Activated CD4-positive, alpha-beta T cell treated with anti-CD3 and anti-CD28 coated beads for 36 hours (primary cell): Measurements from ENCODE around the gene PLGRKT. TPM values are rescaled to one million over a fixed set of nuclear protein-coding genes. Genes with fewer than 3 reads are reported as not detected.
"Not testable (repeated sequence)": the region's sequence is repeated elsewhere in the genome, so short reads cannot be mapped to it uniquely, and the experiment has no call there.

Source experiments
- ATAC-seq: fragments of 200-7000 bp; cut with Tn5 transposase; one replicate; pipeline ENCODE4 v1.10.0; 2021; ENCODE audit warnings: mild to moderate bottlenecking, moderate library complexity
- CTCF ChIA-PET: fragments of 350-600 bp; sonication (Branson Sonifier 250); formaldehyde crosslinking; loops from one replicate; lab custom pipeline; 2021; ENCODE audit warnings: antibody characterized with exemption; lab: Charles Lee
- POLR2A ChIA-PET: fragments of 350-600 bp; sonication (Branson Sonifier 250); formaldehyde crosslinking; loops from one replicate; lab custom pipeline; 2021; ENCODE audit warnings: antibody characterized with exemption, inconsistent platforms; lab: Charles Lee
- DNase-seq: peaks from one replicate; pipeline ENCODE4 v3.0.0-alpha.2; 2020
- H3K27ac Mint-ChIP-seq: one replicate; pipeline ENCODE4 v1.8.0; 2021; ENCODE audit warnings: mixed read lengths
- H3K27me3 Mint-ChIP-seq: one replicate; pipeline ENCODE4 v1.8.0; 2021; ENCODE audit warnings: mixed read lengths
- H3K36me3 Mint-ChIP-seq: one replicate; pipeline ENCODE4 v1.8.0; 2021; ENCODE audit warnings: low read depth, mixed read lengths
- H3K4me1 Mint-ChIP-seq: one replicate; pipeline ENCODE4 v1.8.0; 2021; ENCODE audit warnings: mixed read lengths
- H3K4me3 Mint-ChIP-seq: one replicate; pipeline ENCODE4 v1.8.0; 2021; ENCODE audit warnings: mild to moderate bottlenecking, moderate library complexity, mixed read lengths
- H3K9me3 Mint-ChIP-seq: one replicate; pipeline ENCODE4 v1.8.0; 2021; ENCODE audit warnings: low read depth, mixed read lengths
- intact Hi-C, 2 experiments: fragments of 100-400 bp; cut with DNase I in 1 of 2; cut with micrococcal nuclease in 1 of 2; formaldehyde crosslinking; loops; one replicate each; pipeline versions ENCODE4 v1.14.2 to v1.15.1; 2022 to 2024; cut with DNase I, micrococcal nuclease
- total RNA-seq, 2 experiments: library from RNA; stranded (reverse); gene quantifications; one replicate each; pipeline ENCODE4 v1.2.3, GENCODE V29; 2021

PLGRKT gene
- total RNA-seq, 2 experiments from 2014 or later = 44.0 to 47.9 TPM

DNA sequence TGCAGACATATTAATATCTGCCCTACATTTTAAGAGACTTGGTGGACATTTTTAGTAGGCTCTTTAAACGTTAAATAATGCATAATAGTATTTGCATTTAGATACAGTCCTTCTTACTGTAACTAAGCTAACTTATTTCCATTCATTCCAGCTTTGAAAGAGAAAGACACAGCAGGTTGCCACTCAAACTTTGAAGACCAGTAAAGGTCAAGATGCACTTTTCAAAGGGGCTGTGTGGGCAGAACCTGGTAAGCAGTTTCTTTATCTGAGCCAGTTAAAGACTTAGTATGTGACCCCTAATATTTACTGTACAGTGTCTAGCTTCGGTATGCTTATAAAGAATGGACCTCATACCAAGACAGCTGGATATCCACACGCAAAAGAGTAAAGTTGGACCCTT lies 20.8 kb downstream of the PLGRKT start:
- no peak overlapping the region for H3K4me3 Mint-ChIP-seq
- no peaks in the 10 kb centered on the region for H3K27me3 Mint-ChIP-seq
- H3K4me1 Mint-ChIP-seq = peaks cover 8% of the 10 kb centered on the region
- CTCF ChIA-PET = interaction anchor here (0.6 to 1.8 kb wide), 3 partner anchors 231 to 657 kb away, joined by 3 to 5 read pairs (median 4); no protein-coding TSS in a partner anchor
- DNase-seq = no peak
- H3K9me3 Mint-ChIP-seq = peaks cover 3% of the 10 kb centered on the region
- no peak overlapping the region for H3K27ac Mint-ChIP-seq
- POLR2A ChIA-PET = no interaction called here
- intact Hi-C loops = no loop called here
- peaks cover 30% of the 10 kb centered on the region for H3K36me3 Mint-ChIP-seq
- no peak for ATAC-seq

GRCh38 chr9:5408596-5408995 lies 29.1 kb downstream of the PLGRKT start:
- H3K4me1 Mint-ChIP-seq = peaks cover 9% of the 10 kb centered on the region
- ChIA-PET CTCF (no interaction called here), POLR2A (no interaction called here)
- no peaks in the 10 kb centered on the region for H3K27me3 Mint-ChIP-seq
- peaks cover 26% of the 10 kb centered on the region for H3K9me3 Mint-ChIP-seq
- intact Hi-C loops = no loop called here
- no peak overlapping the region for H3K4me3 Mint-ChIP-seq
- ATAC-seq (no peak), DNase-seq (no peak)
- H3K27ac Mint-ChIP-seq = no peak overlapping the region
- peaks cover 51% of the 10 kb centered on the region for H3K36me3 Mint-ChIP-seq

DNA sequence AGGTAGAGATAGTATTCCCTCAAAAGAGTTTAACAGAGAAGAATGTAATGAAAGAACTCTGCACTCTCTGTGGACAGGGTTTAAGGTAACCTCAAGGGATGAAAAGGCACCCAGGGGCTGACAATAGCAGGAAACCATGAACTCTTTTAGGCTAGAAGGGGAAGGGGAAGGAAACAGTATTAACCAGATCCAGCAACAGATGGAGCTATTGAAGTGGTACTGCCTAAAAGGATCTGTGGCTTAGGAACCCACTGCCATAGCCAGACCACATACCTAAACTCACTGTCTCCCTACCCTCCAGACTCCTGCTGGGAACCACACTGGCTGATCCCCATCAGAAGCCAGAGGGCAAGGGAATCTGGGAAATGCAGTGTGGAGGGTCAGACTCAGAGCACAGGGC lies 35.5 kb downstream of the PLGRKT start:
- H3K27me3 Mint-ChIP-seq = no peaks in the 10 kb centered on the region
- ChIA-PET POLR2A (no interaction called here), CTCF (no interaction called here)
- peaks cover 20% of the 10 kb centered on the region for H3K36me3 Mint-ChIP-seq
- intact Hi-C loops = no loop called here
- DNase-seq (no peak), ATAC-seq (no peak)
- no peak overlapping the region for H3K27ac Mint-ChIP-seq
- H3K4me1 Mint-ChIP-seq = peaks cover 19% of the 10 kb centered on the region
- H3K4me3 Mint-ChIP-seq = no peak overlapping the region
- peaks cover 14% of the 10 kb centered on the region for H3K9me3 Mint-ChIP-seq

GRCh38 chr9:5397547-5397946 lies 40.2 kb downstream of the PLGRKT start:
- POLR2A ChIA-PET = not testable (repeated sequence)

GRCh38 chr9:5395428-5395827 lies 42.3 kb downstream of the PLGRKT start:
- ChIA-PET POLR2A (no interaction called here), CTCF (interaction anchor here (0.7 to 0.9 kb wide), 2 partner anchors 12 to 442 kb away, joined by 3 read pairs; no protein-coding TSS in a partner anchor)
- Mint-ChIP-seq H3K9me3 (no peaks in the 10 kb centered on the region), H3K27ac (no peak overlapping the region), H3K4me1 (peaks cover 8% of the 10 kb centered on the region), H3K36me3 (no peaks in the 10 kb centered on the region), H3K4me3 (no peak overlapping the region), H3K27me3 (no peaks in the 10 kb centered on the region)
- intact Hi-C loops = no loop called here
- DNase-seq = no peak
- ATAC-seq = no peak

More at GRCh38 chr9:5397547-5397946, 40.2 kb downstream of the PLGRKT start:
- H3K27me3 Mint-ChIP-seq, H3K4me3 Mint-ChIP-seq, H3K36me3 Mint-ChIP-seq, ATAC-seq, H3K9me3 Mint-ChIP-seq, H3K27ac Mint-ChIP-seq, intact Hi-C loops, DNase-seq: not testable (repeated sequence)
- H3K4me1 Mint-ChIP-seq = peaks cover 14% of the 10 kb centered on the region
- CTCF ChIA-PET = interaction anchor here (1.0 to 1.3 kb wide), 2 partner anchors 8 to 635 kb away, joined by 3 read pairs; no protein-coding TSS in a partner anchor

DNA sequence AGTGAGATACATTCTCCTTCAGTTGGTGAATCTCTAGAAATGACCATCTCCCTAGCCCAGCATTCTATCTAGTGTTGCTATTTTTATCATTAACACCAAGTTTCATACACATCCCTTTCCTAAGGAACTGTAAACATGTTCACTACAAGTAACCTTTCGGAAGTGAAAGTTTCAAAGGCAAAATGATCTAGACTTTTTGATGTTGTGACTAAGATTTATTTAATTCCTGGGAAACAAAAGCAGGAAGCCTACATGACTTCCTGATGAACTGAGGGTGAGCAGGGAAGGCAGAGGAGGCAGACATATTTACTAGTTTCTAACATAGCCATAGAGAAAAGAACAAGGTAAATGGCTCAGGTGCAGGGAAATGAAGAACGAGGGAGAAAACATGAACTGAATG lies 43.7 kb downstream of the PLGRKT start:
- H3K4me3 Mint-ChIP-seq, CTCF ChIA-PET: not testable (repeated sequence)
- H3K4me1 Mint-ChIP-seq = peaks cover 18% of the 10 kb centered on the region

GRCh38 chr9:5393497-5393896 lies 44.2 kb downstream of the PLGRKT start:
- ChIA-PET CTCF (no interaction called here), POLR2A (no interaction called here)
- intact Hi-C loops = no loop called here
- Mint-ChIP-seq H3K27ac (no peak overlapping the region), H3K4me1 (peaks cover 23% of the 10 kb centered on the region), H3K36me3 (no peaks in the 10 kb centered on the region), H3K9me3 (no peaks in the 10 kb centered on the region), H3K4me3 (no peak overlapping the region), H3K27me3 (no peaks in the 10 kb centered on the region)
- DNase-seq (no peak), ATAC-seq (no peak)

More for the DNA sequence above, 43.7 kb downstream of the PLGRKT start:
- DNase-seq, H3K36me3 Mint-ChIP-seq, H3K27me3 Mint-ChIP-seq, H3K9me3 Mint-ChIP-seq, ATAC-seq, POLR2A ChIA-PET, intact Hi-C loops, H3K27ac Mint-ChIP-seq: not testable (repeated sequence)

- Mint-ChIP-seq H3K36me3 (no peaks in the 10 kb centered on the region), H3K27ac (no peak overlapping the region), H3K4me3 (no peak overlapping the region), H3K4me1 (peaks cover 23% of the 10 kb centered on the region), H3K9me3 (no peaks in the 10 kb centered on the region), H3K27me3 (no peaks in the 10 kb centered on the region)
- CTCF ChIA-PET = interaction anchor here (0.6 kb wide), 2 partner anchors 56 to 167 kb away, joined by 3 read pairs; no protein-coding TSS in a partner anchor
- POLR2A ChIA-PET = no interaction called here
- ATAC-seq = no peak
- no peak for DNase-seq
- intact Hi-C loops = no loop called here
These were observed 45.4 kb downstream of the PLGRKT start for GRCh38 chr9:5392285-5392684.

DNA sequence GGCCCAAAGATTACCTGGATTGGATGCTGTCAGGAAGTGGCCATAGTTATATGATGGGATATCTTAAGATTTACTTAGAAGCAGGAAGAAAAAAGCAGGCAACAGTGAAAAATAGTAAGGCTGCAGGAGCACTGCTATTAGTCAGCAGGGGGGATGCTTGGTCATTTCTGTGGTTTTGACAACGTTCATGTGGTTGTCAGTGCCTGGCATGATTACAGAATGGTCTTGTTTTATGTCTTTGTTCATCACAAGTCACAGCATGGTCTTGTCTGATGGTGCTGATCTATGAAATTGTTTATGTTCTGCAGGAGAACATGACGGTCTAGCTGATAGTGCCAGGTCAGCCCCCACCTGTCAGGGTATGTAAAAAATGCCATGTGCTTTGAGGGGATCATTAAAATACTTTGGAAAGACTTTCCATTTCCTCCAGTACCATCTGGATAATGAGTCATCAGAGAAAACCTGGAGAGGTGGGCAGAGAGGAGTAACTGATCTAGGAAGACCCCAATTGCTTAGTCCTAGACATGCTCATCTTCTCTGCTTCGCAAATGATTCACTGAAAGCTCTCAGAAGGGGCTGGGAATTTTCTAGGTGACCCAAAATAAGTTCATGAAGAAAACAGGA lies 48.5 kb downstream of the PLGRKT start:
- ChIA-PET CTCF (no interaction called here), POLR2A (no interaction called here)
- Mint-ChIP-seq H3K27me3 (no peaks in the 10 kb centered on the region), H3K36me3 (peaks cover 3% of the 10 kb centered on the region), H3K4me1 (peaks cover 20% of the 10 kb centered on the region), H3K27ac (no peak overlapping the region), H3K9me3 (no peaks in the 10 kb centered on the region), H3K4me3 (no peak overlapping the region)
- peak; percentile 77 for ATAC-seq
- peak; percentile 60 for DNase-seq
- intact Hi-C loops = no loop called here

DNA sequence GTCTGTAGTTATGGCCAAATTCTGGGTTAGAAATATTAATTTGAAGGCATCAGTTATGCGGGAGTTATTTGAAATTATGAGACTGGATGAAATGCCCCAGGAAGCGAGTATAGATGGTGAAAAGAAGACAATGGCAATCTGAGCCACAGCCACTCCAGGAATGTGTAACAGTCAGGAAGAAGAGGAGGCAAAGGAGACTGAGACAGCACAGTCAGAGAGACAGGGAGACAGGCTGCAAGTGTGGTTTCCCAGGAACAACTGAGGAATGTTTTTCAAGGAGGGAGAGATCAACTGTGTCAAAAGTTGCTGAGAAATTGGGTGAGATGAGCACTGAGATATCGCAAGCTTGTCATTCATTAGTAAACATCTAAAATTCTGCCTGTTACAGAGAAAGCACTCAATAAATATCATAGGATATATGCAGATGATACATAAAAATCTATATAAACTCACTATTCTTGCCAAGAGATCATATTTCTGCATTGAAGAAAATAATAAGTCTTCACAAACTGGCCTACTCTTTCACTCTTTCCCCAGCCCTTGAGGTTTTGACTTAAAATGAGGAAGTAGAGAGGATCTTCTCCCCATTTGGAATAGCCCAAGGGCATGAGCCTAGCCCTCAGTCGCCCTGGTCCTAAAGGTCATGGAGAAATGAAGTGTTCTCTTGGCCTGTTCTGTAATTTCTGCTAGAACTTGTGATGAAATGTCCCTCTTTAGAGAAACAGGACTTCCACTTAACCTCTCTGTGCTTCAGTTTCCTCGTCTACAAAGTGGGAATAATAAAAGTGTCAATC lies 49.5 kb downstream of the PLGRKT start:
- Mint-ChIP-seq H3K4me1 (peaks cover 17% of the 10 kb centered on the region), H3K27ac (no peak overlapping the region), H3K36me3 (peaks cover 3% of the 10 kb centered on the region), H3K27me3 (no peaks in the 10 kb centered on the region), H3K4me3 (no peak overlapping the region), H3K9me3 (no peaks in the 10 kb centered on the region)
- ChIA-PET CTCF (interaction anchor here (0.6 to 0.7 kb wide), 2 partner anchors 27 to 647 kb away, joined by 3 to 7 read pairs; no protein-coding TSS in a partner anchor), POLR2A (no interaction called here)
- ATAC-seq (no peak), DNase-seq (no peak)
- intact Hi-C loops = no loop called here

GRCh38 chr9:5384436-5384835 lies 53.3 kb downstream of the PLGRKT start:
- CTCF ChIA-PET = interaction anchor here (0.8 kb wide), 1 partner anchor 216 kb away, joined by 3 read pairs; no protein-coding TSS in a partner anchor

More at GRCh38 chr9:5384436-5384835, 53.3 kb downstream of the PLGRKT start:
- Mint-ChIP-seq H3K36me3 (peaks cover 20% of the 10 kb centered on the region), H3K27me3 (no peaks in the 10 kb centered on the region), H3K9me3 (no peaks in the 10 kb centered on the region), H3K4me1 (peaks cover 12% of the 10 kb centered on the region), H3K4me3 (no peak overlapping the region), H3K27ac (no peak overlapping the region)
- DNase-seq = no peak
- intact Hi-C loops = no loop called here
- ATAC-seq = no peak
- POLR2A ChIA-PET = no interaction called here
